Transverse colon (tissue), 3 donors: ENCODE data around the gene SLC7A9.

Experiments used
- CTCF ChIP-seq, 5 experiments: fragments of 200-600 bp in 3 of 5; fragments of 450-650 bp in 2 of 5; sonication (generic) in 3 of 5; IDR thresholded peaks; 1 replicate in 2 of 5; 2 replicates in 3 of 5; pipeline ENCODE4 v1.5.1; 2016 to 2017; ENCODE audit warnings: antibody characterized with exemption in 5 of 5, inconsistent platforms in 3 of 5, mild to moderate bottlenecking in 2 of 5, moderate library complexity in 1 of 5
- POLR2A ChIP-seq: fragments of 450-650 bp; IDR thresholded peaks from one replicate; pipeline ENCODE4 v1.6.1; 2016; ENCODE audit warnings: antibody characterized with exemption, mild to moderate bottlenecking, moderate library complexity

DNA sequence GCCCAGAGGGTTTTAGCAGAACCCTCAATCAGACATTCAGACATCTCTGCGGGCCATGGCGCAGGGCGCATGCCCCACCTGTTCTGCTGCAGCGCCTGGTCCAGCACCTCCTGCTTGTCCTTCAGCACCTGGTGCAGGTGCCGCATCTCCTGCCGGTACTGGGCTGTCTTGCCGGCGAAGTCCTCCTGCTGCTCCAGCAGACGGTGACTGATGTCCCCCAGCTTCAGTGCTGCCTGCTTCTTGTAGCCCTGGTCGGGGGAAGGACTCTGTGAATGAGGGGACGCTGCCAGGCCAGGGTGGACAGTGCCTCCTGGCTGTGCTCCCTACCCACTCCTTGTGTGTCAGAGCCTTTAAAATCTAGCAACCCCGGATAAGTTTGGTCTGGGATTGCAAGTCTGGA is 12.2 kb upstream of the SLC7A9 start:
- no peak for TF ChIP-seq POLR2A
- no peak for TF ChIP-seq CTCF (IDR thresholded peaks at IDR 0.05)
